ENCODE data around the gene SSBP2. TPM values are rescaled to one million over a fixed set of nuclear protein-coding genes. Genes with fewer than 3 reads are reported as not detected.

SSBP2 gene
- total RNA-seq, 1 experiment from 2014 or later: 5.2 TPM

DNA sequence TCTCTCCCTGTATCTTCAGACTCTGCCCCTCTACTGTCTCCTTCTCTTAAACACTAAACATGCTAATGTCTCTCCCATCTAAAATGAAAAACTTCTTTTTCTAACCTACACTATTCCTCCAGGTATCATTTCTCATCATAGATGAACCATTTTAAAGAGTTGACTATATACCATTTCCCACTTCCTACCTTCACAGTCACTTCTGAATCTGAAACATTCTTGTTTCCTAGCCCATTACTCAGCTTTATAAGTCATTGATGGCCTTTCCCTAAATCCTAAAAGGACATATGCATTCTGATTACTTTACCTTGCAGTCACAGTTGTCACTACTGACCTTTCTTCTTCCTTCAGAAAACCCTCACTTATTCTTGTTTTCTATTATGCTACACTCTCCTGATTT lies 118.2 kb downstream of the SSBP2 start:
- Histone ChIP-seq H3K79me2 (ENCODE audit: insufficient read depth, low read length) (no peaks in the 10 kb centered on the region), H3K4me3 (replicated peaks in 1 of 2; ENCODE audit: low read depth in 1 of 2, low read length in 2 of 2) (no peak overlapping the region), H3K9me2 (ENCODE audit: insufficient read depth) (no peaks in the 10 kb centered on the region), H3K4me2 (ENCODE audit: low read length) (no peak overlapping the region), H2AFZ (ENCODE audit: low read depth, low read length, poor library complexity, severe bottlenecking) (no peak overlapping the region), H3K9me3 (ENCODE audit: control insufficient read depth in 1 of 2, insufficient read depth in 1 of 2, low read depth in 1 of 2, low read length in 2 of 2) (no peaks in the 10 kb centered on the region), H3K4me1 (ENCODE audit: control insufficient read depth in 1 of 2, insufficient read depth in 2 of 2, low read length in 2 of 2) (no peaks in the 10 kb centered on the region), H3K27me3 (ENCODE audit: insufficient read depth, low read length) (no peaks in the 10 kb centered on the region), H3K9ac (ENCODE audit: low read length) (no peak overlapping the region), H3K36me3 (ENCODE audit: control insufficient read depth in 1 of 2, insufficient read depth in 2 of 2, low read length in 2 of 2) (no peaks in the 10 kb centered on the region), H4K20me1 (ENCODE audit: insufficient read depth) (no peaks in the 10 kb centered on the region), H3K27ac (ENCODE audit: low read depth, low read length) (no peak overlapping the region)
- ChIA-PET POLR2A (no interaction called here), RAD21 (ENCODE audit: low non-redundant PET in 1 of 2, low total read pairs in 2 of 2, uncharacterized antibody in 2 of 2, unreplicated experiment in 2 of 2) (no interaction called here), CTCF (no interaction called here)
- no peak for TF ChIP-seq SRF (IDR thresholded peaks at IDR 0.05; ENCODE audit: low read depth)
- TF ChIP-seq MAX (IDR thresholded peaks at IDR 0.05): no peak
- TF ChIP-seq RAD21 (IDR thresholded peaks at IDR 0.05; ENCODE audit: low read depth): no peak
- no peak for TF ChIP-seq ELF1 (IDR thresholded peaks at IDR 0.05; ENCODE audit: borderline replicate concordance, low read depth)
- TF ChIP-seq ATF3 (IDR thresholded peaks at IDR 0.05): no peak
- TF ChIP-seq CBX3 (IDR thresholded peaks at IDR 0.05; ENCODE audit: low read depth): no peak
- TF ChIP-seq CEBPB (IDR thresholded peaks at IDR 0.05; ENCODE audit: low read depth): no peak
- TF ChIP-seq REST (IDR thresholded peaks at IDR 0.05; ENCODE audit: low read depth): no peak
- TF ChIP-seq EZH2phosphoT487 (IDR thresholded peaks at IDR 0.05; ENCODE audit: borderline replicate concordance): no peak
- TF ChIP-seq, protein P1, sequence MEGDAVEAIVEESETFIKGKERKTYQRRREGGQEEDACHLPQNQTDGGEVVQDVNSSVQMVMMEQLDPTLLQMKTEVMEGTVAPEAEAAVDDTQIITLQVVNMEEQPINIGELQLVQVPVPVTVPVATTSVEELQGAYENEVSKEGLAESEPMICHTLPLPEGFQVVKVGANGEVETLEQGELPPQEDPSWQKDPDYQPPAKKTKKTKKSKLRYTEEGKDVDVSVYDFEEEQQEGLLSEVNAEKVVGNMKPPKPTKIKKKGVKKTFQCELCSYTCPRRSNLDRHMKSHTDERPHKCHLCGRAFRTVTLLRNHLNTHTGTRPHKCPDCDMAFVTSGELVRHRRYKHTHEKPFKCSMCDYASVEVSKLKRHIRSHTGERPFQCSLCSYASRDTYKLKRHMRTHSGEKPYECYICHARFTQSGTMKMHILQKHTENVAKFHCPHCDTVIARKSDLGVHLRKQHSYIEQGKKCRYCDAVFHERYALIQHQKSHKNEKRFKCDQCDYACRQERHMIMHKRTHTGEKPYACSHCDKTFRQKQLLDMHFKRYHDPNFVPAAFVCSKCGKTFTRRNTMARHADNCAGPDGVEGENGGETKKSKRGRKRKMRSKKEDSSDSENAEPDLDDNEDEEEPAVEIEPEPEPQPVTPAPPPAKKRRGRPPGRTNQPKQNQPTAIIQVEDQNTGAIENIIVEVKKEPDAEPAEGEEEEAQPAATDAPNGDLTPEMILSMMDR (IDR thresholded peaks at IDR 0.05 in 2 of 3, conservative IDR thresholded peaks at IDR 0.05 in 1 of 3; ENCODE audit: borderline replicate concordance in 1 of 3, insufficient read depth in 1 of 3, low read depth in 2 of 3, low read length in 2 of 3): no peak
- no peak for TF ChIP-seq SIN3A (IDR thresholded peaks at IDR 0.05; ENCODE audit: low read depth)
- TF ChIP-seq, protein P2, sequence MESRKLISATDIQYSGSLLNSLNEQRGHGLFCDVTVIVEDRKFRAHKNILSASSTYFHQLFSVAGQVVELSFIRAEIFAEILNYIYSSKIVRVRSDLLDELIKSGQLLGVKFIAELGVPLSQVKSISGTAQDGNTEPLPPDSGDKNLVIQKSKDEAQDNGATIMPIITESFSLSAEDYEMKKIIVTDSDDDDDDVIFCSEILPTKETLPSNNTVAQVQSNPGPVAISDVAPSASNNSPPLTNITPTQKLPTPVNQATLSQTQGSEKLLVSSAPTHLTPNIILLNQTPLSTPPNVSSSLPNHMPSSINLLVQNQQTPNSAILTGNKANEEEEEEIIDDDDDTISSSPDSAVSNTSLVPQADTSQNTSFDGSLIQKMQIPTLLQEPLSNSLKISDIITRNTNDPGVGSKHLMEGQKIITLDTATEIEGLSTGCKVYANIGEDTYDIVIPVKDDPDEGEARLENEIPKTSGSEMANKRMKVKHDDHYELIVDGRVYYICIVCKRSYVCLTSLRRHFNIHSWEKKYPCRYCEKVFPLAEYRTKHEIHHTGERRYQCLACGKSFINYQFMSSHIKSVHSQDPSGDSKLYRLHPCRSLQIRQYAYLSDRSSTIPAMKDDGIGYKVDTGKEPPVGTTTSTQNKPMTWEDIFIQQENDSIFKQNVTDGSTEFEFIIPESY (IDR thresholded peaks at IDR 0.05; ENCODE audit: extremely low read depth, insufficient replicate concordance, low read length): no peak
- no peak for TF ChIP-seq JUND (IDR thresholded peaks at IDR 0.05)
- TF ChIP-seq EGR1 (IDR thresholded peaks at IDR 0.05; ENCODE audit: low read depth): no peak
- DNase-seq (ENCODE audit: low read depth, low spot score): no peak
- intact Hi-C loops (cut with micrococcal nuclease): no loop called here
- BruUV-seq (replicated peaks): no TSS peak
- no peak for ATAC-seq

Data from HCT116 (cell line).